Neural progenitor cell (in vitro differentiated cells): Measurements from ENCODE around the gene SBF2.

Experiments
- EZH2 ChIP-seq: fragments of 200-600 bp; sonication (generic); IDR thresholded peaks from 2 replicates; pipeline ENCODE4 v1.6.1; 2017; ENCODE audit warnings: antibody characterized with exemption, mild to moderate bottlenecking, moderate library complexity
- TF ChIP-seq, protein P1 (sequence below): fragments of 200-600 bp; sonication (generic); IDR thresholded peaks from 2 replicates; pipeline ENCODE4 v1.5.1; 2017; ENCODE audit warnings: antibody characterized with exemption, mild to moderate bottlenecking

DNA sequence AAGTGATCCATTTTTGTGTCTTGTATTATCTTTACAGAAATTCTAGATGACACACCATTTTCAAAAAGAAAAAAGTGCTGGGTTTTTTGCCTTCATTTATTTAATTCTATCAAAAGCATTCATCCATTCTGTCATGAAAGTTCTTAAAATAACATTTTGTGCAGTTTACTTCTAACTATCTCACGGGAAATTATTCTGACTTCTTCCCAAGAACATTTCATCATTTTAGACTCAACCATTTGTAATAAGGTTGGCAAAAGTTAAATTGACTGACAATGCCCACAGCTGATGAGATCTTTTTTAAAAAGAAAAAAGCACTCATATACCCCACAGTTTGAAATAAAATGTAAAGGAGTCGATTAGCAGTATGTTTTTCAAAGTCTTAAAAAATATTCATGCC lies 68.5 kb downstream of the SBF2 start:
- TF ChIP-seq, protein P1, sequence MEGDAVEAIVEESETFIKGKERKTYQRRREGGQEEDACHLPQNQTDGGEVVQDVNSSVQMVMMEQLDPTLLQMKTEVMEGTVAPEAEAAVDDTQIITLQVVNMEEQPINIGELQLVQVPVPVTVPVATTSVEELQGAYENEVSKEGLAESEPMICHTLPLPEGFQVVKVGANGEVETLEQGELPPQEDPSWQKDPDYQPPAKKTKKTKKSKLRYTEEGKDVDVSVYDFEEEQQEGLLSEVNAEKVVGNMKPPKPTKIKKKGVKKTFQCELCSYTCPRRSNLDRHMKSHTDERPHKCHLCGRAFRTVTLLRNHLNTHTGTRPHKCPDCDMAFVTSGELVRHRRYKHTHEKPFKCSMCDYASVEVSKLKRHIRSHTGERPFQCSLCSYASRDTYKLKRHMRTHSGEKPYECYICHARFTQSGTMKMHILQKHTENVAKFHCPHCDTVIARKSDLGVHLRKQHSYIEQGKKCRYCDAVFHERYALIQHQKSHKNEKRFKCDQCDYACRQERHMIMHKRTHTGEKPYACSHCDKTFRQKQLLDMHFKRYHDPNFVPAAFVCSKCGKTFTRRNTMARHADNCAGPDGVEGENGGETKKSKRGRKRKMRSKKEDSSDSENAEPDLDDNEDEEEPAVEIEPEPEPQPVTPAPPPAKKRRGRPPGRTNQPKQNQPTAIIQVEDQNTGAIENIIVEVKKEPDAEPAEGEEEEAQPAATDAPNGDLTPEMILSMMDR: no peak
- TF ChIP-seq EZH2: no peak
